ENCODE measurements around the gene LLGL1.

DNA sequence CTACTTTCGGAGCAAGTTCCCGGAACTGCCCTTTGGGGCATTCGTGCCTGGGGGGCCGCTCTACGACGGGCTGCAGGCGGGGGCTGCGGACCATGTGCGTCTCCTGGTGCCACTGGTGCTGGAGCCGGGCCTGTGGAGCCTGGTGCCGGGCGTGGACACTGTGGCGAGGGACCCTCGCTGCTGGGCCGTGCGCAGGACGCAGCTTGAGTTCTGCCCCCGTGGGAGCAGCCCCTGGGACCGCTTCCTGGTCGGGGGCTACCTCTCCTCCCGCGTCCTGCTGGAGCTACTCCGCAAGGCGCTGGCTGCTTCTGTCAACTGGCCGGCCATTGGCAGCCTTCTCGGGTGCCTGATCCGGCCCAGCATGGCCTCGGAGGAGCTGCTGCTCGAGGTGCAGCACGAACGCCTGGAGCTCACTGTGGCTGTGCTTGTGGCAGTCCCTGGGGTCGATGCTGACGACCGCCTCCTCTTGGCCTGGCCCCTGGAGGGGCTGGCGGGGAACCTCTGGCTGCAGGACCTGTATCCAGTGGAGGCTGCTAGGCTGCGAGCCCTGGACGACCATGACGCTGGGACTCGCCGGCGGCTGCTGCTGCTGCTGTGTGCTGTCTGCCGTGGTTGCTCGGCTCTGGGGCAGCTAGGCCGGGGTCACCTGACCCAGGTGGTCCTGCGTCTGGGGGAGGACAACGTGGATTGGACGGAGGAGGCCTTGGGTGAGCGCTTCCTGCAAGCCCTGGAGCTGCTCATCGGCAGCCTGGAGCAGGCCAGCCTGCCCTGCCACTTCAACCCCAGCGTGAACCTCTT lies 38.6 kb downstream of the LLGL1 start:
- TF ChIP-seq, protein P1, sequence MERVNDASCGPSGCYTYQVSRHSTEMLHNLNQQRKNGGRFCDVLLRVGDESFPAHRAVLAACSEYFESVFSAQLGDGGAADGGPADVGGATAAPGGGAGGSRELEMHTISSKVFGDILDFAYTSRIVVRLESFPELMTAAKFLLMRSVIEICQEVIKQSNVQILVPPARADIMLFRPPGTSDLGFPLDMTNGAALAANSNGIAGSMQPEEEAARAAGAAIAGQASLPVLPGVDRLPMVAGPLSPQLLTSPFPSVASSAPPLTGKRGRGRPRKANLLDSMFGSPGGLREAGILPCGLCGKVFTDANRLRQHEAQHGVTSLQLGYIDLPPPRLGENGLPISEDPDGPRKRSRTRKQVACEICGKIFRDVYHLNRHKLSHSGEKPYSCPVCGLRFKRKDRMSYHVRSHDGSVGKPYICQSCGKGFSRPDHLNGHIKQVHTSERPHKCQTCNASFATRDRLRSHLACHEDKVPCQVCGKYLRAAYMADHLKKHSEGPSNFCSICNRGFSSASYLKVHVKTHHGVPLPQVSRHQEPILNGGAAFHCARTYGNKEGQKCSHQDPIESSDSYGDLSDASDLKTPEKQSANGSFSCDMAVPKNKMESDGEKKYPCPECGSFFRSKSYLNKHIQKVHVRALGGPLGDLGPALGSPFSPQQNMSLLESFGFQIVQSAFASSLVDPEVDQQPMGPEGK (CRISPR knock-in tag; IDR thresholded peaks at IDR 0.05; ENCODE audit: borderline replicate concordance) = no peak
- no peak for TF ChIP-seq RARB (CRISPR knock-in tag; IDR thresholded peaks at IDR 0.05)
- TF ChIP-seq ZNF8 (CRISPR knock-in tag; IDR thresholded peaks at IDR 0.05) = no peak
- TF ChIP-seq, protein P2, sequence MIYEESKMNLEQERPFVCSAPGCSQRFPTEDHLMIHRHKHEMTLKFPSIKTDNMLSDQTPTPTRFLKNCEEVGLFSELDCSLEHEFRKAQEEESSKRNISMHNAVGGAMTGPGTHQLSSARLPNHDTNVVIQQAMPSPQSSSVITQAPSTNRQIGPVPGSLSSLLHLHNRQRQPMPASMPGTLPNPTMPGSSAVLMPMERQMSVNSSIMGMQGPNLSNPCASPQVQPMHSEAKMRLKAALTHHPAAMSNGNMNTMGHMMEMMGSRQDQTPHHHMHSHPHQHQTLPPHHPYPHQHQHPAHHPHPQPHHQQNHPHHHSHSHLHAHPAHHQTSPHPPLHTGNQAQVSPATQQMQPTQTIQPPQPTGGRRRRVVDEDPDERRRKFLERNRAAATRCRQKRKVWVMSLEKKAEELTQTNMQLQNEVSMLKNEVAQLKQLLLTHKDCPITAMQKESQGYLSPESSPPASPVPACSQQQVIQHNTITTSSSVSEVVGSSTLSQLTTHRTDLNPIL (CRISPR knock-in tag; IDR thresholded peaks at IDR 0.05; ENCODE audit: low read depth) = no peak
- TF ChIP-seq ESRRG (CRISPR knock-in tag; IDR thresholded peaks at IDR 0.05) = no peak
- no peak for TF ChIP-seq CSDC2 (CRISPR knock-in tag; IDR thresholded peaks at IDR 0.05)
- TF ChIP-seq ZFP30 (CRISPR knock-in tag; IDR thresholded peaks at IDR 0.05) = no peak
- TF ChIP-seq ZNF565 (CRISPR knock-in tag; conservative IDR thresholded peaks at IDR 0.05; ENCODE audit: low read depth) = no peak
